ENCODE measurements around the gene CORO2A.

Gene CORO2A

DNA sequence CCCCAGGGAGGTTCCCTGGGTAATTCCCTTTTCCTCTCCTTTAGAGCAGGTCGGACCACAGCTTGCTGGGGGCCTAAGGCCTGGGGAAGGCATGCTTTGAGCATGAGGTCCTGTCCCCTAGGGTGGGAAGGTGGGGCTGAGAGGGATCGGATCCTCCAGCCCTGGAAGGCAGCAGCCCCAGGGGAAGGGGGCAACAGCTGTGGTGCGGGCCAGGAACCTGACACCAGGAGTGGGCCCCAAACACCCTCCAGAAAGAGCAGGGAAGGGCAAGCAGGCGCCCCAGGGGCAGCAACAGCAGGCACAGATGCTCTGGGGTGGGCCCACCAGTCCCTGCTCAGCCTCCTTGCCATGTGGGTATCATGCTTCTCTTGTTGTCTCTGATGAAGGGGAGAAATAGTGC lies 3.2 kb upstream of the CORO2A start:
- CTCF ChIA-PET = interaction anchor here (0.6 to 0.8 kb wide), 2 partner anchors 78 to 111 kb away, joined by 3 read pairs; no protein-coding TSS in a partner anchor
- TF ChIP-seq, protein P1, sequence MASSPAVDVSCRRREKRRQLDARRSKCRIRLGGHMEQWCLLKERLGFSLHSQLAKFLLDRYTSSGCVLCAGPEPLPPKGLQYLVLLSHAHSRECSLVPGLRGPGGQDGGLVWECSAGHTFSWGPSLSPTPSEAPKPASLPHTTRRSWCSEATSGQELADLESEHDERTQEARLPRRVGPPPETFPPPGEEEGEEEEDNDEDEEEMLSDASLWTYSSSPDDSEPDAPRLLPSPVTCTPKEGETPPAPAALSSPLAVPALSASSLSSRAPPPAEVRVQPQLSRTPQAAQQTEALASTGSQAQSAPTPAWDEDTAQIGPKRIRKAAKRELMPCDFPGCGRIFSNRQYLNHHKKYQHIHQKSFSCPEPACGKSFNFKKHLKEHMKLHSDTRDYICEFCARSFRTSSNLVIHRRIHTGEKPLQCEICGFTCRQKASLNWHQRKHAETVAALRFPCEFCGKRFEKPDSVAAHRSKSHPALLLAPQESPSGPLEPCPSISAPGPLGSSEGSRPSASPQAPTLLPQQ (tag by site-specific recombination; IDR thresholded peaks at IDR 0.05) = peak; percentile 50; the same call in 1 of the 2 replicates
- no peak for TF ChIP-seq ZBTB8A (tag by site-specific recombination; IDR thresholded peaks at IDR 0.05)
- Histone ChIP-seq H3K36me3 (ENCODE audit: control insufficient read depth in 2 of 2, insufficient read depth in 1 of 2, low read length in 2 of 2) (no peaks in the 10 kb centered on the region), H3K9me3 (ENCODE audit: control insufficient read depth, insufficient read depth, low read depth, low read length) (no peaks in the 10 kb centered on the region), H3K4me1 (ENCODE audit: control insufficient read depth, insufficient read depth, low read length) (no peaks in the 10 kb centered on the region), H3K4me3 (ENCODE audit: low read depth, low read length) (no peak overlapping the region), H3K27ac (ENCODE audit: extremely low read depth, low read depth, low read length) (no peak overlapping the region)
- POLR2A ChIA-PET = no interaction called here

DNA sequence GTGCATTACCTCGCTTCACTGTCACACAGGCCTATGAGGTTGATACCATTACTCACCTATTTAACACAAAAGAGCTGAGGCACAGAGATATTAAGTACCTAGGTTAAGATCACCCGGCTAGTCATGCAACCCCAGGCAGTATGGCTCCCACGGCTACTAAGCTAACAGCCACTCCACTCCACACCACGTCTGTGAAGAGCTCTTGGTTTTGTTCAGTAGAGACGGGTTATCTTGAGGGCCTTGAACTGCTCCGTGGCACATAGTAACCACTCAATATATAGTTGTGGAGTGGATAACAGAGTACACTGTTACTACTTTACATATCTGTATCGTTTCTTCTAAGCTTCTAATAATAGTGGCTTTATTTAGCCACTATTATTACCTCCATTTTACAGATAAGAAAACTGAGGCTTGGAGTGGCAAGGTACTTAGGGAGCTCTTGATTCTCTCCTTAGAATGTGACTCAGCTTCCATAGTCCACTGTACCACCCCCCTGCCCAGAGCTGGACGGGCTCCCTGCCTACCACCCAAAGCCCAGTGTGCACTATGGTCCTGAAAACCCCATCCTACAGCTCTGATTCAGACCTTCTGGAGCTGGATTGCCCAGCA lies 1.0 kb upstream of the CORO2A start:
- H3K9me3 ChIP-seq (ENCODE audit: control insufficient read depth, insufficient read depth, low read depth, low read length) = no peaks in the 10 kb centered on the region
- no peaks in the 10 kb centered on the region for H3K36me3 ChIP-seq (ENCODE audit: control insufficient read depth in 2 of 2, insufficient read depth in 1 of 2, low read length in 2 of 2)
- no peak overlapping the region for H3K27ac ChIP-seq (ENCODE audit: extremely low read depth, low read depth, low read length)
- ChIA-PET POLR2A (interaction anchor here (0.9 to 2.0 kb wide), 4 partner anchors 11 to 137 kb away, joined by 3 to 9 read pairs (median 3); partner anchors contain the start of genes NANS, TBC1D2 and TRIM14), CTCF (interaction anchor here (0.7 to 2.0 kb wide), 21 partner anchors 8 to 273 kb away, joined by 3 to 11 read pairs (median 4); partner anchors contain the start of genes NANS, TBC1D2 and TRMO)
- H3K4me3 ChIP-seq (ENCODE audit: low read depth, low read length) = peak overlapping the region; percentile 58
- no peak for TF ChIP-seq ZNF114 (tag by site-specific recombination; IDR thresholded peaks at IDR 0.05)
- TF ChIP-seq MEIS1 (CRISPR knock-in tag; IDR thresholded peaks at IDR 0.05; ENCODE audit: borderline replicate concordance) = 0 out of 2 replicates have a peak, but pooled peaks have one; percentile 5
- TF ChIP-seq, protein P2, sequence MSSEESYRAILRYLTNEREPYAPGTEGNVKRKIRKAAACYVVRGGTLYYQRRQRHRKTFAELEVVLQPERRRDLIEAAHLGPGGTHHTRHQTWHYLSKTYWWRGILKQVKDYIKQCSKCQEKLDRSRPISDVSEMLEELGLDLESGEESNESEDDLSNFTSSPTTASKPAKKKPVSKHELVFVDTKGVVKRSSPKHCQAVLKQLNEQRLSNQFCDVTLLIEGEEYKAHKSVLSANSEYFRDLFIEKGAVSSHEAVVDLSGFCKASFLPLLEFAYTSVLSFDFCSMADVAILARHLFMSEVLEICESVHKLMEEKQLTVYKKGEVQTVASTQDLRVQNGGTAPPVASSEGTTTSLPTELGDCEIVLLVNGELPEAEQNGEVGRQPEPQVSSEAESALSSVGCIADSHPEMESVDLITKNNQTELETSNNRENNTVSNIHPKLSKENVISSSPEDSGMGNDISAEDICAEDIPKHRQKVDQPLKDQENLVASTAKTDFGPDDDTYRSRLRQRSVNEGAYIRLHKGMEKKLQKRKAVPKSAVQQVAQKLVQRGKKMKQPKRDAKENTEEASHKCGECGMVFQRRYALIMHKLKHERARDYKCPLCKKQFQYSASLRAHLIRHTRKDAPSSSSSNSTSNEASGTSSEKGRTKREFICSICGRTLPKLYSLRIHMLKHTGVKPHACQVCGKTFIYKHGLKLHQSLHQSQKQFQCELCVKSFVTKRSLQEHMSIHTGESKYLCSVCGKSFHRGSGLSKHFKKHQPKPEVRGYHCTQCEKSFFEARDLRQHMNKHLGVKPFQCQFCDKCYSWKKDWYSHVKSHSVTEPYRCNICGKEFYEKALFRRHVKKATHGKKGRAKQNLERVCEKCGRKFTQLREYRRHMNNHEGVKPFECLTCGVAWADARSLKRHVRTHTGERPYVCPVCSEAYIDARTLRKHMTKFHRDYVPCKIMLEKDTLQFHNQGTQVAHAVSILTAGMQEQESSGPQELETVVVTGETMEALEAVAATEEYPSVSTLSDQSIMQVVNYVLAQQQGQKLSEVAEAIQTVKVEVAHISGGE (tag by site-specific recombination; conservative IDR thresholded peaks at IDR 0.05; ENCODE audit: low read depth) = no peak
- TF ChIP-seq ZNF24 (tag by site-specific recombination; IDR thresholded peaks at IDR 0.05) = 0 out of 2 replicates have a peak, but pooled peaks have one; percentile 29
- 0 out of 2 replicates have a peak, but pooled peaks have one; percentile 2 for TF ChIP-seq ZNF366 (tag by site-specific recombination; conservative IDR thresholded peaks at IDR 0.05)
- 0 out of 2 replicates have a peak, but pooled peaks have one; percentile 26 for TF ChIP-seq HOXD13 (CRISPR knock-in tag; IDR thresholded peaks at IDR 0.05; ENCODE audit: borderline replicate concordance)
- 0 out of 2 replicates have a peak, but pooled peaks have one; percentile 3 for TF ChIP-seq SP7 (tag by site-specific recombination; IDR thresholded peaks at IDR 0.05)
- TF ChIP-seq ZNF341 (tag by site-specific recombination; IDR thresholded peaks at IDR 0.05; ENCODE audit: low read depth) = 0 out of 2 replicates have a peak, but pooled peaks have one; percentile 0
- no peaks in the 10 kb centered on the region for H3K4me1 ChIP-seq (ENCODE audit: control insufficient read depth, insufficient read depth, low read length)

DNA sequence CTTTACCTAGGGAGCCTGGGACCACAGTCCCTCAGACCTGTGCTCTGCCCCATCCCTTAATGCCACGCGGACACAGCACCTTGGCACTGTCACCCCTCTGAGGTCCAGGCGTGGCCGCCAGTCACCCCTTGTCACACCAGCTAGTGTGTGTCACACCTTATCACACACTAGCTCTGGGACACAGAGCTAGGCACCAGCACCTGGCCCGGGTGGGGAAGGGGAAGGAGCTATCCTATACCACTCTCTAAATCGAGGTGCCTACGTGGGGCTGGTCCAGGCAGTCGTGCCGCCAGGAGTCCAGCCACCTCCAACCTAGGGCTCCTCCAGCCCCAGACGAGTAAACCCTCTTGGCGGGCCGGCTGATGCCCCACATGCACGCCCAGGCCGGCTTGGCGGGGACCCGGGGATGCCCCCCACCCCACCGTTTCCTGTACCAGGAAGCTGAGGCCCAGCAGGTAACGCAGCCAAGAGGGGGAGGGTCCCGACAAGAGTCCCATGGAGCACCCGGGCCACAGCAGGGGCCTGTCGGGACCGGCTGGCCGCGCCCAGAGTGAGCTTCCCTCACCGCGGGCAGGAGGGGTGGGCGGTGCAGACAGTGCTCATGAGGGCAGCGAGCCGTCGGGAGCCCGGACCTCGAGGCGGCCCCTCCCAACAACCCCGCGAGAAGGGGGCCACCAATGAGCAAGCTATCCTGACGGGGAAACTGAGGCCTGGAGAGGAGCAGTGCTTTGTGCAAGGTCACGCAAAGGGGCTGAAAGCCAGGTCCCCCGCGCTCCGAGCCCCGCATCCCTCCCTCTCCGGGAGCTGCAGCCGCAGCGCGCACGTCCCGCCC lies 550 bp downstream of the CORO2A start:
- H3K27ac ChIP-seq (ENCODE audit: extremely low read depth, low read depth, low read length) = no peak overlapping the region; the same call in 1 of the 2 replicates
- no peaks in the 10 kb centered on the region for H3K9me3 ChIP-seq (ENCODE audit: control insufficient read depth, insufficient read depth, low read depth, low read length)
- no peaks in the 10 kb centered on the region for H3K4me1 ChIP-seq (ENCODE audit: control insufficient read depth, insufficient read depth, low read length)
- ChIA-PET POLR2A (interaction anchor here (0.6 to 1.4 kb wide), 5 partner anchors 9 to 135 kb away, joined by 3 to 5 read pairs (median 4); partner anchors contain the start of genes NANS, TBC1D2 and TRIM14), CTCF (interaction anchor here (0.6 to 1.3 kb wide), 10 partner anchors 11 to 167 kb away, joined by 3 to 7 read pairs (median 3); no protein-coding TSS in a partner anchor)
- peak overlapping the region; percentile 58 for H3K4me3 ChIP-seq (ENCODE audit: low read depth, low read length)
- no peaks in the 10 kb centered on the region for H3K36me3 ChIP-seq (ENCODE audit: control insufficient read depth in 2 of 2, insufficient read depth in 1 of 2, low read length in 2 of 2)
- TF ChIP-seq, protein P3, sequence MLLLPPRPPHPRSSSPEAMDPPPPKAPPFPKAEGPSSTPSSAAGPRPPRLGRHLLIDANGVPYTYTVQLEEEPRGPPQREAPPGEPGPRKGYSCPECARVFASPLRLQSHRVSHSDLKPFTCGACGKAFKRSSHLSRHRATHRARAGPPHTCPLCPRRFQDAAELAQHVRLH (tag by site-specific recombination; IDR thresholded peaks at IDR 0.05) = no peak
- TF ChIP-seq ZBTB7A (tag by site-specific recombination; IDR thresholded peaks at IDR 0.05; ENCODE audit: low read depth) = no peak
- TF ChIP-seq MZF1 (tag by site-specific recombination; IDR thresholded peaks at IDR 0.05; ENCODE audit: borderline replicate concordance) = no peak
- TF ChIP-seq, protein P4, sequence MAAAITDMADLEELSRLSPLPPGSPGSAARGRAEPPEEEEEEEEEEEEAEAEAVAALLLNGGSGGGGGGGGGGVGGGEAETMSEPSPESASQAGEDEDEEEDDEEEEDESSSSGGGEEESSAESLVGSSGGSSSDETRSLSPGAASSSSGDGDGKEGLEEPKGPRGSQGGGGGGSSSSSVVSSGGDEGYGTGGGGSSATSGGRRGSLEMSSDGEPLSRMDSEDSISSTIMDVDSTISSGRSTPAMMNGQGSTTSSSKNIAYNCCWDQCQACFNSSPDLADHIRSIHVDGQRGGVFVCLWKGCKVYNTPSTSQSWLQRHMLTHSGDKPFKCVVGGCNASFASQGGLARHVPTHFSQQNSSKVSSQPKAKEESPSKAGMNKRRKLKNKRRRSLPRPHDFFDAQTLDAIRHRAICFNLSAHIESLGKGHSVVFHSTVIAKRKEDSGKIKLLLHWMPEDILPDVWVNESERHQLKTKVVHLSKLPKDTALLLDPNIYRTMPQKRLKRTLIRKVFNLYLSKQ (tag by site-specific recombination; IDR thresholded peaks at IDR 0.05; ENCODE audit: borderline replicate concordance) = no peak
- TF ChIP-seq, protein P5, sequence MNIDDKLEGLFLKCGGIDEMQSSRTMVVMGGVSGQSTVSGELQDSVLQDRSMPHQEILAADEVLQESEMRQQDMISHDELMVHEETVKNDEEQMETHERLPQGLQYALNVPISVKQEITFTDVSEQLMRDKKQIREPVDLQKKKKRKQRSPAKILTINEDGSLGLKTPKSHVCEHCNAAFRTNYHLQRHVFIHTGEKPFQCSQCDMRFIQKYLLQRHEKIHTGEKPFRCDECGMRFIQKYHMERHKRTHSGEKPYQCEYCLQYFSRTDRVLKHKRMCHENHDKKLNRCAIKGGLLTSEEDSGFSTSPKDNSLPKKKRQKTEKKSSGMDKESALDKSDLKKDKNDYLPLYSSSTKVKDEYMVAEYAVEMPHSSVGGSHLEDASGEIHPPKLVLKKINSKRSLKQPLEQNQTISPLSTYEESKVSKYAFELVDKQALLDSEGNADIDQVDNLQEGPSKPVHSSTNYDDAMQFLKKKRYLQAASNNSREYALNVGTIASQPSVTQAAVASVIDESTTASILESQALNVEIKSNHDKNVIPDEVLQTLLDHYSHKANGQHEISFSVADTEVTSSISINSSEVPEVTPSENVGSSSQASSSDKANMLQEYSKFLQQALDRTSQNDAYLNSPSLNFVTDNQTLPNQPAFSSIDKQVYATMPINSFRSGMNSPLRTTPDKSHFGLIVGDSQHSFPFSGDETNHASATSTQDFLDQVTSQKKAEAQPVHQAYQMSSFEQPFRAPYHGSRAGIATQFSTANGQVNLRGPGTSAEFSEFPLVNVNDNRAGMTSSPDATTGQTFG (tag by site-specific recombination; IDR thresholded peaks at IDR 0.05; ENCODE audit: borderline replicate concordance) = no peak
- no peak for TF ChIP-seq HOXD13 (CRISPR knock-in tag; IDR thresholded peaks at IDR 0.05; ENCODE audit: borderline replicate concordance)
- no peak for TF ChIP-seq SETDB1 (IDR thresholded peaks at IDR 0.05; ENCODE audit: insufficient read length, low read length)
